Trophoblast cell (in vitro differentiated cells and primary cell): ENCODE measurements around the gene PRIM2.
"Not testable (repeated sequence)": the region's sequence is repeated elsewhere in the genome, so short reads cannot be mapped to it uniquely, and the experiment has no call there.

Experiments used
- DNase-seq, 2 donors: peaks; one replicate each; pipeline ENCODE4 v3.0.0-alpha.2; 2016
- H2AFZ ChIP-seq: 2 replicates; pipeline ENCODE4 v1.6.1; 2013; ENCODE audit warnings: low read length, moderate library complexity, mild to moderate bottlenecking; ENCODE audit not compliant: insufficient read depth, poor library complexity
- H2AK5ac ChIP-seq: 2 replicates; pipeline ENCODE4 v1.6.1; 2013; ENCODE audit warnings: mild to moderate bottlenecking, low read length
- H2BK120ac ChIP-seq: 2 replicates; pipeline ENCODE4 v1.6.1; 2013; ENCODE audit warnings: low read length, mild to moderate bottlenecking, moderate library complexity; ENCODE audit not compliant: insufficient read depth, poor library complexity
- H2BK12ac ChIP-seq: 2 replicates; pipeline ENCODE4 v1.6.1; 2013; ENCODE audit warnings: mild to moderate bottlenecking, low read length, moderate library complexity
- H2BK5ac ChIP-seq: 2 replicates; pipeline ENCODE4 v1.6.1; 2013; ENCODE audit warnings: low read length, low read depth, moderate library complexity, mild to moderate bottlenecking; ENCODE audit not compliant: poor library complexity
- H3K14ac ChIP-seq: 2 replicates; pipeline ENCODE4 v1.6.1; 2013; ENCODE audit warnings: mild to moderate bottlenecking, low read length
- H3K18ac ChIP-seq: 2 replicates; pipeline ENCODE4 v1.6.1; 2013; ENCODE audit warnings: mild to moderate bottlenecking, low read length
- H3K23ac ChIP-seq: 2 replicates; pipeline ENCODE4 v1.6.1; 2013; ENCODE audit warnings: low read length
- H3K27ac ChIP-seq: 2 replicates; pipeline ENCODE4 v1.5.1; 2013; ENCODE audit warnings: low read depth, mild to moderate bottlenecking, inconsistent platforms, low read length, moderate library complexity
- H3K27me3 ChIP-seq: 2 replicates; pipeline ENCODE4 v1.6.1; 2013; ENCODE audit warnings: inconsistent platforms, mild to moderate bottlenecking, low read length, moderate library complexity; ENCODE audit not compliant: insufficient read depth
- H3K36me3 ChIP-seq, 2 experiments: 1 replicate in 1 of 2; 2 replicates in 1 of 2; pipeline ENCODE4 v1.6.1; 2013; ENCODE audit warnings: low read length in 2 of 2, mild to moderate bottlenecking in 2 of 2, moderate library complexity in 1 of 2; ENCODE audit not compliant: insufficient read depth in 2 of 2, control insufficient read depth in 1 of 2
- H3K4ac ChIP-seq: 2 replicates; pipeline ENCODE4 v1.6.1; 2013; ENCODE audit warnings: low read depth, mild to moderate bottlenecking, low read length, moderate library complexity
- H3K4me1 ChIP-seq, 2 experiments: 1 replicate in 1 of 2; 2 replicates in 1 of 2; pipeline ENCODE4 v1.6.1; 2013; ENCODE audit warnings: low read length in 2 of 2, mild to moderate bottlenecking in 2 of 2, moderate library complexity in 1 of 2; ENCODE audit not compliant: insufficient read depth in 2 of 2, control insufficient read depth in 1 of 2
- H3K4me2 ChIP-seq: 2 replicates; pipeline ENCODE4 v1.6.1; 2013; ENCODE audit warnings: inconsistent platforms, mild to moderate bottlenecking, low read length, moderate library complexity
- H3K4me3 ChIP-seq: 2 replicates; pipeline ENCODE4 v1.5.1; 2013; ENCODE audit warnings: mild to moderate bottlenecking, low read depth, low read length, inconsistent platforms
- H3K79me1 ChIP-seq: one replicate; pipeline ENCODE4 v1.6.1; 2013; ENCODE audit warnings: low read length
- H3K79me2 ChIP-seq: 2 replicates; pipeline ENCODE4 v1.6.1; 2013; ENCODE audit warnings: low read length, mild to moderate bottlenecking; ENCODE audit not compliant: control insufficient read depth, insufficient read depth, poor library complexity
- H3K9ac ChIP-seq: 2 replicates; pipeline ENCODE4 v1.6.1; 2013; ENCODE audit warnings: mild to moderate bottlenecking, low read length
- H3K9me3 ChIP-seq: 2 replicates; pipeline ENCODE4 v1.6.1; 2013; ENCODE audit warnings: low read depth, mild to moderate bottlenecking, control low read depth, inconsistent platforms, low read length; ENCODE audit not compliant: insufficient read depth
- H4K12ac ChIP-seq: 2 replicates; pipeline ENCODE4 v1.6.1; 2013; ENCODE audit warnings: low read depth, mild to moderate bottlenecking, low read length, moderate library complexity
- H4K8ac ChIP-seq: 2 replicates; pipeline ENCODE4 v1.6.1; 2013; ENCODE audit warnings: low read depth, mild to moderate bottlenecking, low read length, moderate library complexity
- H4K91ac ChIP-seq: one replicate; pipeline ENCODE4 v1.6.1; 2013; ENCODE audit warnings: low read depth, mild to moderate bottlenecking, low read length, moderate library complexity
- WGBS: extraction: QIAGEN DNeasy Blood & Tissue Kit; methylation state at CpG from one replicate; pipeline ENCODE4 v1.1.7; 2013; ENCODE audit warnings: missing lambda C conversion rate; ENCODE audit not compliant: insufficient read length, insufficient coverage; ENCODE audit errors: extremely low coverage; 5-methylcytosine and 5-hydroxymethylcytosine counted together

Gene PRIM2

GRCh38 chr6:57488551-57488950 is 171.1 kb downstream of the PRIM2 start:
- H3K18ac ChIP-seq, H3K9me3 ChIP-seq, H3K14ac ChIP-seq, H2BK12ac ChIP-seq, H3K4me3 ChIP-seq, H3K4me1 ChIP-seq, H3K4ac ChIP-seq, H3K27me3 ChIP-seq, H3K79me1 ChIP-seq, DNase-seq, H4K91ac ChIP-seq, H2BK120ac ChIP-seq, H3K9ac ChIP-seq, H3K27ac ChIP-seq, H3K4me2 ChIP-seq, H4K12ac ChIP-seq, H2BK5ac ChIP-seq, H3K23ac ChIP-seq, H2AFZ ChIP-seq, H3K36me3 ChIP-seq, H2AK5ac ChIP-seq, H3K79me2 ChIP-seq: not testable (repeated sequence)
- peak overlapping the region; percentile 19 for H4K8ac ChIP-seq
- no CpG with 5 or more reads among the region's 3 CpGs for WGBS

- not testable (repeated sequence) for H3K9me3 ChIP-seq, H2BK120ac ChIP-seq, DNase-seq, H3K36me3 ChIP-seq, H4K91ac ChIP-seq, H3K14ac ChIP-seq, H3K4me2 ChIP-seq, H3K27me3 ChIP-seq, H4K8ac ChIP-seq, H3K79me2 ChIP-seq, H3K79me1 ChIP-seq, H3K9ac ChIP-seq, H3K18ac ChIP-seq, H2AK5ac ChIP-seq, H3K23ac ChIP-seq, H3K27ac ChIP-seq, H3K4me1 ChIP-seq, H4K12ac ChIP-seq, H2AFZ ChIP-seq, H3K4ac ChIP-seq, H2BK5ac ChIP-seq, H2BK12ac ChIP-seq, H3K4me3 ChIP-seq
These were observed 172.5 kb downstream of the PRIM2 start for GRCh38 chr6:57489887-57490286.

GRCh38 chr6:57491795-57492194 is 174.4 kb downstream of the PRIM2 start:
- not testable (repeated sequence) for H2BK120ac ChIP-seq, H3K9me3 ChIP-seq, H3K27me3 ChIP-seq, H3K4me3 ChIP-seq, H3K79me1 ChIP-seq, H3K18ac ChIP-seq, H3K4ac ChIP-seq, H3K23ac ChIP-seq, H4K12ac ChIP-seq, H2AFZ ChIP-seq, H3K27ac ChIP-seq, H2BK5ac ChIP-seq, H2AK5ac ChIP-seq, H3K4me2 ChIP-seq, H3K36me3 ChIP-seq, H3K79me2 ChIP-seq, H3K4me1 ChIP-seq, H2BK12ac ChIP-seq, H3K9ac ChIP-seq, H3K14ac ChIP-seq
- Histone ChIP-seq H4K8ac (peak overlapping the region; percentile 47), H4K91ac (peak overlapping the region; percentile 24)
- peak in 1 of 2 donors; percentile 17 for DNase-seq
- no CpG with 5 or more reads among the region's 7 CpGs for WGBS

GRCh38 chr6:57496251-57496650 is 178.8 kb downstream of the PRIM2 start:
- not testable (repeated sequence) for H4K12ac ChIP-seq, H3K27ac ChIP-seq, H4K8ac ChIP-seq, H2BK5ac ChIP-seq, H3K4me3 ChIP-seq, DNase-seq, H2BK12ac ChIP-seq, H3K18ac ChIP-seq, H3K4me1 ChIP-seq, H2AFZ ChIP-seq, H4K91ac ChIP-seq, H2AK5ac ChIP-seq, H3K79me1 ChIP-seq, H3K79me2 ChIP-seq, H3K36me3 ChIP-seq, H3K9me3 ChIP-seq, H3K23ac ChIP-seq, H2BK120ac ChIP-seq, H3K9ac ChIP-seq, H3K4ac ChIP-seq, H3K4me2 ChIP-seq, H3K14ac ChIP-seq, H3K27me3 ChIP-seq
- WGBS = no CpG with 5 or more reads among the region's 2 CpGs
